Activated effector memory CD4-positive, alpha-beta T cell treated with anti-CD3 and anti-CD28 coated beads, Interleukin-2, amount 50 U/mL, for 16 hours (primary cell): ENCODE results near the gene PLOD2.

ENCODE experiments used
- DNase-seq: peaks from one replicate; pipeline ENCODE4 v3.0.0-alpha.2; 2020

PLOD2 gene

GRCh38 chr3:146035366-146035765 lies 125.6 kb downstream of the PLOD2 start:
- no peak for DNase-seq

- no peak for DNase-seq
Observed at GRCh38 chr3:146033950-146034349, 127.0 kb downstream of the PLOD2 start.

- DNase-seq: no peak
Observed at GRCh38 chr3:146026547-146026946, 134.4 kb downstream of the PLOD2 start.

GRCh38 chr3:146024260-146024659 lies 136.7 kb downstream of the PLOD2 start:
- DNase-seq: no peak

- DNase-seq: no peak
Observed at GRCh38 chr3:146020969-146021368, 140.0 kb downstream of the PLOD2 start.

- no peak for DNase-seq
Observed at GRCh38 chr3:146019508-146019907, 141.5 kb downstream of the PLOD2 start.
